Testis (tissue), 2 donors: Measurements from ENCODE around the gene C20orf144.

Experiments
- POLR2A ChIP-seq: fragments of 450-650 bp; IDR thresholded peaks from one replicate; pipeline ENCODE4 v1.6.1; 2017; ENCODE audit warnings: antibody characterized with exemption, mild to moderate bottlenecking, moderate library complexity
- TF ChIP-seq, protein P1 (sequence below), 3 experiments: fragments of 450-650 bp in 2 of 3; fragments of 200-600 bp in 1 of 3; sonication (generic) in 1 of 3; IDR thresholded peaks; one replicate each; pipeline ENCODE4 v1.5.1; 2016 to 2019; ENCODE audit warnings: antibody characterized with exemption in 3 of 3, mild to moderate bottlenecking in 2 of 3, moderate library complexity in 1 of 3

DNA sequence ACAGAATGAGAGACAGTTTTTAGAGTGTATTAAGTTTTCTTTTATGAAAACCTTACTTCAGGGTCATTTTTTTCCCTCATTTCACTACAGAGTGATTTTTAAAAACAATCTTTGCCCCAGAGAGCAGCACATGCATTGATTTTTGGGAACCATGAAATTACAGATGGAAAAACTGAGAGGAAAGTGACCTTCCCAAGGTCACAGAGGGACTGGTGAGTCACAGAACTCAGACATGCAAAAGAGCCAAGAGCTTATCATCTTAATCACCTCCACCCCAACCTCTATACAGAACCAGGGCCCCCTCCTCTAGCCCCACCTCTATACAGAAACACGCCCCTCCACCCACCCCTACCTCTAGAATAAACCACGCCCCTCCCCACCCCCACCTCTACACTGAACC lies 47.3 kb downstream of the C20orf144 start:
- TF ChIP-seq, protein P1, sequence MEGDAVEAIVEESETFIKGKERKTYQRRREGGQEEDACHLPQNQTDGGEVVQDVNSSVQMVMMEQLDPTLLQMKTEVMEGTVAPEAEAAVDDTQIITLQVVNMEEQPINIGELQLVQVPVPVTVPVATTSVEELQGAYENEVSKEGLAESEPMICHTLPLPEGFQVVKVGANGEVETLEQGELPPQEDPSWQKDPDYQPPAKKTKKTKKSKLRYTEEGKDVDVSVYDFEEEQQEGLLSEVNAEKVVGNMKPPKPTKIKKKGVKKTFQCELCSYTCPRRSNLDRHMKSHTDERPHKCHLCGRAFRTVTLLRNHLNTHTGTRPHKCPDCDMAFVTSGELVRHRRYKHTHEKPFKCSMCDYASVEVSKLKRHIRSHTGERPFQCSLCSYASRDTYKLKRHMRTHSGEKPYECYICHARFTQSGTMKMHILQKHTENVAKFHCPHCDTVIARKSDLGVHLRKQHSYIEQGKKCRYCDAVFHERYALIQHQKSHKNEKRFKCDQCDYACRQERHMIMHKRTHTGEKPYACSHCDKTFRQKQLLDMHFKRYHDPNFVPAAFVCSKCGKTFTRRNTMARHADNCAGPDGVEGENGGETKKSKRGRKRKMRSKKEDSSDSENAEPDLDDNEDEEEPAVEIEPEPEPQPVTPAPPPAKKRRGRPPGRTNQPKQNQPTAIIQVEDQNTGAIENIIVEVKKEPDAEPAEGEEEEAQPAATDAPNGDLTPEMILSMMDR (IDR thresholded peaks at IDR 0.05) = no peak
- TF ChIP-seq POLR2A = no peak
